Neutrophil (primary cell): ENCODE results near the gene PAK4.

ENCODE experiments used
- H3K27ac ChIP-seq: fragments of 200-600 bp; sonication (generic); 2 replicates; pipeline ENCODE4 v1.5.1; 2016; ENCODE audit warnings: mild to moderate bottlenecking, moderate library complexity
- H3K27me3 ChIP-seq: fragments of 200-600 bp; sonication (generic); 2 replicates; pipeline ENCODE4 v1.6.0; 2016; ENCODE audit warnings: mild to moderate bottlenecking
- H3K36me3 ChIP-seq: fragments of 200-600 bp; sonication (generic); 2 replicates; pipeline ENCODE4 v1.5.1; 2017
- H3K4me1 ChIP-seq, 2 experiments: fragments of 200-600 bp in 1 of 2; sonication (generic) in 1 of 2; 1 replicate in 1 of 2; 2 replicates in 1 of 2; pipeline versions ENCODE4 v1.5.1 to v1.6.1; 2013 to 2016; ENCODE audit warnings: low read depth in 1 of 2, low read length in 1 of 2, mild to moderate bottlenecking in 1 of 2, moderate library complexity in 1 of 2; ENCODE audit not compliant: control insufficient read depth in 1 of 2, insufficient read depth in 1 of 2
- H3K4me3 ChIP-seq, 2 experiments: fragments of 200-600 bp in 1 of 2; sonication (generic) in 1 of 2; 1 replicate in 1 of 2; 2 replicates in 1 of 2; pipeline ENCODE4 v1.5.1; 2013 to 2016; ENCODE audit warnings: low read depth in 1 of 2, low read length in 1 of 2, mild to moderate bottlenecking in 1 of 2, moderate library complexity in 1 of 2
- H3K9me3 ChIP-seq: fragments of 200-600 bp; sonication (generic); 2 replicates; pipeline ENCODE4 v1.5.1; 2016
- CTCF ChIP-seq: fragments of 200-600 bp; sonication (generic); IDR thresholded peaks from 2 replicates; pipeline ENCODE4 v1.5.1; 2016; ENCODE audit warnings: antibody characterized with exemption

PAK4 gene

GRCh38 chr19:39164289-39164688 is 38.7 kb downstream of the PAK4 start:
- no peaks in the 10 kb centered on the region for H3K36me3 ChIP-seq
- no peak for TF ChIP-seq CTCF
- no peak overlapping the region for H3K4me3 ChIP-seq
- H3K9me3 ChIP-seq = no peaks in the 10 kb centered on the region
- no peak overlapping the region for H3K27ac ChIP-seq
- no peaks in the 10 kb centered on the region for H3K4me1 ChIP-seq
- no peaks in the 10 kb centered on the region for H3K27me3 ChIP-seq

GRCh38 chr19:39165857-39166256 is 40.3 kb downstream of the PAK4 start:
- H3K27me3 ChIP-seq = no peaks in the 10 kb centered on the region
- H3K4me3 ChIP-seq = no peak overlapping the region
- no peaks in the 10 kb centered on the region for H3K9me3 ChIP-seq
- no peak for TF ChIP-seq CTCF
- no peaks in the 10 kb centered on the region for H3K4me1 ChIP-seq
- no peak overlapping the region for H3K27ac ChIP-seq
- peaks cover 15% of the 10 kb centered on the region for H3K36me3 ChIP-seq

- H3K27me3 ChIP-seq = no peaks in the 10 kb centered on the region
- no peaks in the 10 kb centered on the region for H3K4me1 ChIP-seq
- no peak for TF ChIP-seq CTCF
- H3K27ac ChIP-seq = no peak overlapping the region
- peaks cover 22% of the 10 kb centered on the region for H3K36me3 ChIP-seq
- H3K9me3 ChIP-seq = no peaks in the 10 kb centered on the region
- no peak overlapping the region for H3K4me3 ChIP-seq
These were observed 41.2 kb downstream of the PAK4 start for GRCh38 chr19:39166571-39167391.

DNA sequence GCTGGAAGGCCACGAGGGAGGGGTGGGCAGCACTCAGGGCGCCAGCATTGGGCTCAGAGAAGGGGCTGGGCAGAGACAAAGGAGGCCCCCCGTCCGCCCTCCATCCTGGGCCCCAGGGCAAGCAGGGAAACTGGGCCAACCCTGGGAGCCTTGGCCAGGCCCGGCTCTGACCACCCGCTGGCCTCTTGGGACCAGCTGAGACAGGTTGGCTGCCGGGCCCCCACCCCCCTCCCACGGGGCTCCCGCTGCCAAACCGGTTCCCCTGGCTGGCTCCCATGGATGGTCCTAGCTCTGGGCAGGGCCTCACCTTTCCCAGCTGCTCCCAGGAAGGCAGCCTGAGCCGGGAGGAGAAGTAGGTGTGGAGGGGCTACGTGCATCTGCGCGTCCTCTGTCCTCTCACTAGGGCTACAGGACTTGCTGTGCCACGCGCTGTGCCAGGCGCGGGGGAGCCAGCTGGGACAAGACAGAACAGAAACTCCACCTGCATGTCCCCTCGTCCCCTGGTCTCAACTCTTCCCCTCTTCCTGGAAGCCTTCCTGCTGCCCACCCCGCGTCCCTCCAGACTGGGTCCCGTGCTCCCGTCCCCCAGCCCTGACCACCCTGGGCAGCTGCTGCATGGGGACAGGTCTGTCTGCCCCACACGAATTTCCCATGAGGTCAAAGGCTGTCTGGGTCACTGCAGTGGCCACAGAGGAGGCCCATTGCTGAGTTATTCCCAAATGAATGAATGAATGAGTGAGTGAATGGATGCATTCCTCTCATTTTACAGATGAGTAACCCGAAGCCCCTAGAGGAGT is 42.1 kb downstream of the PAK4 start:
- TF ChIP-seq CTCF = no peak
- H3K4me1 ChIP-seq = no peaks in the 10 kb centered on the region
- no peak overlapping the region for H3K27ac ChIP-seq

GRCh38 chr19:39168258-39169142 is 42.9 kb downstream of the PAK4 start:
- H3K27ac ChIP-seq = no peak overlapping the region
- H3K27me3 ChIP-seq = no peaks in the 10 kb centered on the region
- H3K36me3 ChIP-seq = peaks cover 36% of the 10 kb centered on the region
- H3K4me1 ChIP-seq = no peaks in the 10 kb centered on the region
- no peaks in the 10 kb centered on the region for H3K9me3 ChIP-seq
- no peak for TF ChIP-seq CTCF
- no peak overlapping the region for H3K4me3 ChIP-seq

More for the DNA sequence above, 42.1 kb downstream of the PAK4 start:
- Histone ChIP-seq H3K9me3 (no peaks in the 10 kb centered on the region), H3K27me3 (no peaks in the 10 kb centered on the region), H3K4me3 (no peak overlapping the region), H3K36me3 (peaks cover 28% of the 10 kb centered on the region)
